DMS153 treated with DMSO at 0.1 percent for 48 hours (cell line): Measurements from ENCODE around the gene LMNTD1.
"Not testable (repeated sequence)": the region's sequence is repeated elsewhere in the genome, so short reads cannot be mapped to it uniquely, and the experiment has no call there.

Source experiments
- DNase-seq: peaks from one replicate; lab custom pipeline; 2025; ENCODE audit not compliant: unreplicated experiment; lab: John Stamatoyannopoulos, UW

The LMNTD1 gene

GRCh38 chr12:25553098-25553497 is at the start of gene LMNTD1:
Gene LMNTD1 (minus strand): TSS chr12:25553283. CDS start chr12:25552959, 324 bp downstream.
- DNase-seq, result no peak

GRCh38 chr12:25598956-25599355 is 45.9 kb upstream of the LMNTD1 start:
- DNase-seq, result no peak

GRCh38 chr12:25595496-25595895 is 42.4 kb upstream of the LMNTD1 start:
- DNase-seq, result not testable (repeated sequence)

- DNase-seq, result no peak
These were observed 41.3 kb upstream of the LMNTD1 start for GRCh38 chr12:25594376-25594775.

GRCh38 chr12:25592725-25593495 is 39.8 kb upstream of the LMNTD1 start:
- no peak for DNase-seq

GRCh38 chr12:25591144-25591543 is 38.1 kb upstream of the LMNTD1 start:
- no peak for DNase-seq

GRCh38 chr12:25590011-25590721 is 37.1 kb upstream of the LMNTD1 start:
- DNase-seq, result no peak

- no peak for DNase-seq
These were observed 34.3 kb upstream of the LMNTD1 start for GRCh38 chr12:25587346-25587745.

- no peak for DNase-seq
These were observed 32.6 kb upstream of the LMNTD1 start for GRCh38 chr12:25585662-25586061.

GRCh38 chr12:25585021-25585523 is 32.0 kb upstream of the LMNTD1 start:
- DNase-seq, result no peak

GRCh38 chr12:25584596-25584995 is 31.5 kb upstream of the LMNTD1 start:
- no peak for DNase-seq

- no peak for DNase-seq
These were observed 30.5 kb upstream of the LMNTD1 start for GRCh38 chr12:25583545-25583944.

GRCh38 chr12:25581067-25581466 is 28.0 kb upstream of the LMNTD1 start:
- DNase-seq, result no peak

GRCh38 chr12:25578411-25579143 is 25.5 kb upstream of the LMNTD1 start:
- DNase-seq, result no peak

GRCh38 chr12:25574761-25575160 is 21.7 kb upstream of the LMNTD1 start:
- no peak for DNase-seq

- DNase-seq, result no peak
These were observed 20.3 kb upstream of the LMNTD1 start for GRCh38 chr12:25573346-25573745.

GRCh38 chr12:25570418-25570817 is 17.3 kb upstream of the LMNTD1 start:
- no peak for DNase-seq

- DNase-seq, result no peak
These were observed 13.3 kb upstream of the LMNTD1 start for GRCh38 chr12:25566202-25566949.

- DNase-seq, result no peak
These were observed 5.5 kb upstream of the LMNTD1 start for GRCh38 chr12:25558586-25558985.

GRCh38 chr12:25557830-25558436 is 4.8 kb upstream of the LMNTD1 start:
- peak; percentile 35 for DNase-seq
